Fibroblast of mammary gland (primary cell): Measurements from ENCODE around the gene C2CD4A.

Experiments
- DNase-seq: peaks from one replicate; pipeline ENCODE4 v3.0.0-alpha.2; 2010; ENCODE audit warnings: low read depth
- H3K4me3 ChIP-seq: 2 replicates; pipeline ENCODE4 v1.5.1; 2011; ENCODE audit warnings: low read depth, mild to moderate bottlenecking, low read length, moderate library complexity; ENCODE audit not compliant: control insufficient read depth
- TF ChIP-seq, protein P1 (sequence below): conservative IDR thresholded peaks from 2 replicates; pipeline ENCODE4 v1.5.1; 2011; ENCODE audit warnings: low read depth, low read length, inconsistent platforms; ENCODE audit not compliant: control insufficient read depth, insufficient read depth

C2CD4A gene

GRCh38 chr15:62108411-62108810 is 41.6 kb downstream of the C2CD4A start:
- no peak for DNase-seq
- H3K4me3 ChIP-seq: no peak overlapping the region
- TF ChIP-seq, protein P1, sequence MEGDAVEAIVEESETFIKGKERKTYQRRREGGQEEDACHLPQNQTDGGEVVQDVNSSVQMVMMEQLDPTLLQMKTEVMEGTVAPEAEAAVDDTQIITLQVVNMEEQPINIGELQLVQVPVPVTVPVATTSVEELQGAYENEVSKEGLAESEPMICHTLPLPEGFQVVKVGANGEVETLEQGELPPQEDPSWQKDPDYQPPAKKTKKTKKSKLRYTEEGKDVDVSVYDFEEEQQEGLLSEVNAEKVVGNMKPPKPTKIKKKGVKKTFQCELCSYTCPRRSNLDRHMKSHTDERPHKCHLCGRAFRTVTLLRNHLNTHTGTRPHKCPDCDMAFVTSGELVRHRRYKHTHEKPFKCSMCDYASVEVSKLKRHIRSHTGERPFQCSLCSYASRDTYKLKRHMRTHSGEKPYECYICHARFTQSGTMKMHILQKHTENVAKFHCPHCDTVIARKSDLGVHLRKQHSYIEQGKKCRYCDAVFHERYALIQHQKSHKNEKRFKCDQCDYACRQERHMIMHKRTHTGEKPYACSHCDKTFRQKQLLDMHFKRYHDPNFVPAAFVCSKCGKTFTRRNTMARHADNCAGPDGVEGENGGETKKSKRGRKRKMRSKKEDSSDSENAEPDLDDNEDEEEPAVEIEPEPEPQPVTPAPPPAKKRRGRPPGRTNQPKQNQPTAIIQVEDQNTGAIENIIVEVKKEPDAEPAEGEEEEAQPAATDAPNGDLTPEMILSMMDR: no peak

GRCh38 chr15:62109437-62109836 is 42.7 kb downstream of the C2CD4A start:
- TF ChIP-seq, protein P1: no peak
- DNase-seq: no peak
- no peak overlapping the region for H3K4me3 ChIP-seq

DNA sequence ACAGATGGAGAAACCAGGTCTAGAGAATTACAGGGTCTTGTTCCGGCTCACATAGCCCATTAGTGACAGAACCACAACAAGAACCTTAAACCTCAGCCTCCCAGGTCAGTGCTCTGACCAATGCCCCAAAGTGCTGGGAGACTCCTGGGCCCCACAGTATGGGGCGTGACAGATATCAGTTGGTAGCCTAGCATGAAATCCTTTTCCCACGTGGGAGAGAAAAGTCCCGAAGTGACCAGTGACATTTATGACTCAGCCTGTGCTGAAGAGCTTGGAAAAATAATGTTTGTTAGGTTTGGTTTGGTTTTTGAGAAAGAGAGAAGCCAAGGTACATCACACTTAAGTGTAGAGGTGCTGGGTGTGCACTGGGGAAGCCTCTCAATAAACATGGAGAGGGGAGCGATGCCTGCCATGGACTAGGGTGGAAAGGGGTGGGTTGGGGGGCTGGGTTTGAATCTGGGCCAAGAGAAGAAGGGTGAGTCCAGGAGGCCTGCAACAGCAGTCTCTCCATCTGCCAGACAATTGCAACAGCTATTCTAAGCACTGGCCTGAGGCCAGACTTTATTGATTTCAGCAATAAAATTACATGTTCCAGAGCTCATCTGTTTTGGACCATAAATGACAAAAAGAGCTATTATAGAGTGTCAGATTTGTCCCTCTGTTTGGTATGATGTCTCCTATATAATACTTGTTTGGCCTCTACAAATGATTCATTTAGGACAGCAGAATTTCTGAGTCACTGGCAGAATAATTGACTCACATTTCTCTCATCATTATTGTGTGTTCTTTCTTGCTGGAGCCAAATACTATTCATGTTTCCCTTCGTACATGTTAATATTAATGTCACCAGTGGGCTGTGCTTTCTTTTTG is 43.4 kb downstream of the C2CD4A start:
- no peak overlapping the region for H3K4me3 ChIP-seq
- peak; percentile 82 for DNase-seq
- TF ChIP-seq, protein P1: no peak

- no peak for DNase-seq
- TF ChIP-seq, protein P1: no peak
- no peak overlapping the region for H3K4me3 ChIP-seq
These were observed 45.3 kb downstream of the C2CD4A start for GRCh38 chr15:62112081-62112480.

- TF ChIP-seq, protein P1: no peak
- peak; percentile 93 for DNase-seq
- H3K4me3 ChIP-seq: no peak overlapping the region
These were observed 46.1 kb downstream of the C2CD4A start for GRCh38 chr15:62112616-62113593.

DNA sequence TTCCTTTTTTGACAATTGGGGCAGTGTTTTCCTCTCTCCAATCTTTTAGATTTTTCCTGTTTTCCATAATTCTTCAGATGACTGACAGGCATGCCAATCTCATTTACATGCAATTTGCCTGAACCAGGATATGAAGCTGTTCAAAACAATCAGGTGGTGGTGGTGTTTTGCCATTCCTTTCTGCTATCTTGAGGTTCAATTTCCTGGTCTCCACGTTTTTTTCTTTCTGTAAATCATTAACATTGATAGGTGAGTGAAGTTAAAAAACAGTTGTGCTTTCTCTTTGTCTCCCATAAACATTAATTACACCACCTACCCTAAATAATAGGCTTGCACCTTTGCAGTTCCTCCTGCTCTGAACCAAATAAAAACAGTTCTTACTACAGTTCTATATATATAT is 49.1 kb downstream of the C2CD4A start:
- TF ChIP-seq, protein P1: no peak
- H3K4me3 ChIP-seq: no peak overlapping the region
- DNase-seq: no peak
